Stimulated activated CD4-positive, alpha-beta T cell treated with anti-CD3 and anti-CD28 coated beads, TNF-alpha, amount 100 ng/mL, for 1 hour (primary cell): ENCODE data around the gene PI4KA.
"Not testable (repeated sequence)": the region's sequence is repeated elsewhere in the genome, so short reads cannot be mapped to it uniquely, and the experiment has no call there.

Experiments
- DNase-seq, 3 donors: peaks; one replicate each; pipeline ENCODE4 v3.0.0-alpha.2; 2020; ENCODE audit warnings: low read depth in 3 of 3, low spot score in 1 of 3

The PI4KA gene

GRCh38 chr22:20751185-20751851 is 107.3 kb downstream of the PI4KA start:
- no peak for DNase-seq

GRCh38 chr22:20750461-20751184 is 108.0 kb downstream of the PI4KA start:
- DNase-seq = no peak

- DNase-seq = no peak
Measured at GRCh38 chr22:20749453-20749852, 109.2 kb downstream of the PI4KA start.

- DNase-seq = no peak
Measured at GRCh38 chr22:20748731-20749428, 109.7 kb downstream of the PI4KA start.

GRCh38 chr22:20748082-20748481 is 110.5 kb downstream of the PI4KA start:
- no peak for DNase-seq

- no peak for DNase-seq
Measured at GRCh38 chr22:20747223-20747622, 111.4 kb downstream of the PI4KA start.

- DNase-seq = no peak
Measured at GRCh38 chr22:20746431-20747189, 112.0 kb downstream of the PI4KA start.

GRCh38 chr22:20745119-20745518 is 113.5 kb downstream of the PI4KA start:
- no peak for DNase-seq

GRCh38 chr22:20744456-20744855 is 114.2 kb downstream of the PI4KA start:
- DNase-seq = no peak

- no peak for DNase-seq
Measured at GRCh38 chr22:20742764-20743163, 115.8 kb downstream of the PI4KA start.

- no peak for DNase-seq
Measured at GRCh38 chr22:20741634-20742581, 116.7 kb downstream of the PI4KA start.

GRCh38 chr22:20741008-20741633 is 117.5 kb downstream of the PI4KA start:
- no peak for DNase-seq

- no peak for DNase-seq
Measured at GRCh38 chr22:20740222-20740951, 118.2 kb downstream of the PI4KA start.

- DNase-seq = no peak
Measured at GRCh38 chr22:20738394-20739089, 120.1 kb downstream of the PI4KA start.

- DNase-seq = not testable (repeated sequence)
Measured at GRCh38 chr22:20736891-20737290, 121.7 kb downstream of the PI4KA start.

GRCh38 chr22:20735356-20736162 is 123.1 kb downstream of the PI4KA start:
- not testable (repeated sequence) for DNase-seq

- DNase-seq = not testable (repeated sequence)
Measured at GRCh38 chr22:20732431-20732830, 126.2 kb downstream of the PI4KA start.

GRCh38 chr22:20729194-20729593 is 129.4 kb downstream of the PI4KA start:
- DNase-seq = no peak
